Femur (tissue), 1 donor: ENCODE measurements around the gene PRKCE.

Source experiments
- DNase-seq: peaks from one replicate; pipeline ENCODE4 v3.0.0-alpha.2; 2017

The PRKCE gene

DNA sequence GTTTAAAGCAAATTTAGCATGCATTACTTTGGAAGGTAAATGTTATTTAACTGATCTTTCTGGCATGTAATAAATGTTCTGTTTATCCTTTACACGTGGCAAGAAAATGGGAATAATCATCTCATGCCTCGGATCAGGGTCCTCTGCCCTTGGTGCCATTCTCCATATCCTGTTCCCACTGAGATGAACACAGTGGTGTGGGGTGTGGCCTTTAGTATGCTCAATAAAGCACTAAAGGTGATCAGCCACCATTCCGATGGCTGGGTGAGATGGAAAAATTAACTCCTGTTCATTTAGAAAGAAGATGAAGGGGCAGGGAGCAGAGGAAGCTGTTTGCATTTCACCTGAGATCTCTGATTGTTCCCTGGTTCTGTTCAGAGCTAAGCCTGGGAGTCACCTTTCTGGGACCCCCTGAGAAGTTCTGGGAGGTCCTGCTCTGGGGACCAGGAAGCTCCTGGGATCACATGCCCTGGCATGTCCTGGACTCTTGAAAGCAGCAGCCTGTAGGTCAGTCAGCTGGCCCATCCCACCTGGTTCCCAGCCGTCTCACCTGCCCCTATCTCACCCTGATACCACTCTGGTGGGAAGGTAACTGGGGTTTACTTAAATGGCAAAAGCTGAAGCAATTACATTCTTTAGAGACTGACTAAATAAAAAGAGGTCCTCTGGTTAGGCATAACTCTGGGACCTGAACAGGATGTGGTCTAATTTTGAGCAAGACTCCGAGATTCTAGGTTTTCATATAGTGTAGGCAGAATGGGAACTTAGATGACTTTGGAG is 356.8 kb downstream of the PRKCE start:
- no peak for DNase-seq

DNA sequence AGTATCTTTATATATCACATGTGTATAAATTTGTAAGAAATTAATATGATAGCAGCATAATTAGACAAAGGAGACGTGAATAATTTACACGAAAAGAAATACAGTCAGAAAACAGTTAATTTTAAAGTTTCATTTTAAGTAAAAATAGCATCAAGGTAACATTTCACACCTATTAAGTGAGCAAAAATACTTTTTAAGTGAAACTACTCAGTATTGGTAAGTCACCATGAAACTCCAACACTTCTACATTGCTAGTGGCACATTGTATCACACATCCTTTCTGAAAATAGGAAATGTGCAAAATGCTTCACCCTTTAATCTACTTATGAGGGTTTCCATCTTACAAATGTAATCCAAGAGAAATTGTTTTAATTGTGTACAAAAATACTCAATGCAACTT is 357.8 kb downstream of the PRKCE start:
- no peak for DNase-seq

DNA sequence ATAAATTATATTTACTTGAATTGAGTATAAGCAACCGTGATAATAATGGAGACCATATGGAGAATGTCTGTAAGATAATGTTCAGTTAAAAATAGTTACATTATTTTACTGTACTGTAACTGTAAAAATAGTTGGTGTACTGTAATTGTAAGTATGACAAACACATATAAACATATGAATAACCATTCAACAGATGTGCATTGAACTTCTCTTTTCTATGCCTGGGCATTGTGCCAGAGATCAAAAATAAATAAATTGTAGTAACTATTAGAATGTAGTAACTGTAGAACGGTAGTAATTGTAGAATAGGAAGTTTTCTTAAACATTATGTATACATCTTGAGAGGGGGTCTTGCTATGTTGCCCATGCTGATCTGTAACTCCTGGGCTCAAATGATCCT is 358.3 kb downstream of the PRKCE start:
- DNase-seq = no peak

DNA sequence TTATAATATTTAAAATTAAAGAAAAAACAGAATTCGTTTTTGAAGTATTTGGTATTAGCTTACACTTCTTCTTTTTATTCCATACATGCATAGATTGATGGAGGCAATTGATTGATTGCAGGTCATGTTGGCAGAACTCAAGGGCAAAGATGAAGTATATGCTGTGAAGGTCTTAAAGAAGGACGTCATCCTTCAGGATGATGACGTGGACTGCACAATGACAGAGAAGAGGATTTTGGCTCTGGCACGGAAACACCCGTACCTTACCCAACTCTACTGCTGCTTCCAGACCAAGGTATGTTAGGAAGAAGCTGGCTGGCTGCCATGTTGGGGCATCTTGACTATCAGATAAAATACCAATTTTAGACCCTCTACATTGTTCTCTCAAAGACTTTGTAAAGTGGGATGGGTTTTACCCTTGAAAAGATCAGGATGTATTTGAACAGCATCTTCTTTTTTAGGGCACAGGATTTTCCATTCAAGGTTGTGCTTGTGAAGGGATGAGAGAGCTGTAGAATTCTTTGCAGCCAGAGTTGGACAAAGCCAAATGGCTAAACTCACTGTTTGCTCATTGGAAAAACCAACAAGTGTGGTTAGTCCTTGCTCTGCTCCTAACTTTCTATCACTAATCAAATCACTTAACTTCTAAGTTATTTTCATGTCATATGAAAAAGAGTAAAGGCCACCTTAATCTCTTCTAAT is 358.9 kb downstream of the PRKCE start:
- no peak for DNase-seq

DNA sequence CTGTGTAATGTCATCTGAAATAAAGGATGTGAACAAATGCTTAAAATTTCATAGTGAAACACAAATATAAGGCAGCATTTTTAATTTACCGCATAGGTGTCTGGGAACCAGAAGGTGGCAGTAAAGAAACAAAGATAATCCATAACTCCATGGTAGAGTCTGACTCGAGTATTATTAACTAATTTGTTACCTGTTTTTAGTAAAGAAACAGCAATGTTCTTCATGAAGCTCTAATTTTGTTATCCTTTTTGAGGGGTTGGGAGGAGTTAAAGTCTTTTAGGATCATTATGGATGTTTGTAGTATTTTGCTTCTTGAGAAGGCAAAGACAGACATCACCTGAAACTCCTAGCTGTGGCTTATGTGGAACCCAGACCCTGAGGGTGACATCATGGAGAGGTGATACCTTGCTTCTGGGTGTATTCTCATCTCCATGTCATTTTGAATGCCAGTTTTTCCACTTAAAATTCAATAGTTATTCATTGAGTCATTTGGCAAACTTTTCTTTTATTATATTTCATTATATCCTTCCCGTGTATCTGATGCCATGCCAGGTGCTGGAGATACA is 359.5 kb downstream of the PRKCE start:
- no peak for DNase-seq

DNA sequence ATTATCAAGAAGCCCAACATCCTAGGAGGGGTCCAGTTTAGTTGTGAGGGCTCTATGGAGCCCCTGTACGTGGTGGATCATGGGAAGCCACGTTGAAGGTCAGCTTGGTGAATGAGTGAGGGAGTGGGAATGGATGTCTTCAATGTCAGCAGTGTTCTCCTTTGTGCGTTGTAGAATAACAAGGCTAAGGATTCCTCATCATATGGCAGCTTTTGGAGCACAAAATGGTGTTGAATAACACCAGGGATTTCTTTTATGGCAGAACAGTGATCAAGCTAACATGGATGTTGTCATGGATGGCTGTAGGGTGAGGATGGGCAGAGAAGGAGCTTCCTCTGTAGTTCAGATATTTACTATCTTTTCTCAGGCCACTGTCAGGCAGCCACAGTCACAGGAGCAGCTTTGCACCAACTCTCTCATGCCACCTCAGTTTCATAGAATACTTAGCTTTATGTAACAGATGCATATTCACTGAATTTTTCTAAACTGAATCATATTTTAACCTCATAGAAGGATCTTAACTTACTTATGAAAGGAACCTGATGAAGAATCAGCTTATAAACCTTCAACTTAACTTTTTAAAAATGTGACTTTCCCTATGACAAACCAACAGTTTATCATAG is 361.3 kb downstream of the PRKCE start:
- DNase-seq = no peak

DNA sequence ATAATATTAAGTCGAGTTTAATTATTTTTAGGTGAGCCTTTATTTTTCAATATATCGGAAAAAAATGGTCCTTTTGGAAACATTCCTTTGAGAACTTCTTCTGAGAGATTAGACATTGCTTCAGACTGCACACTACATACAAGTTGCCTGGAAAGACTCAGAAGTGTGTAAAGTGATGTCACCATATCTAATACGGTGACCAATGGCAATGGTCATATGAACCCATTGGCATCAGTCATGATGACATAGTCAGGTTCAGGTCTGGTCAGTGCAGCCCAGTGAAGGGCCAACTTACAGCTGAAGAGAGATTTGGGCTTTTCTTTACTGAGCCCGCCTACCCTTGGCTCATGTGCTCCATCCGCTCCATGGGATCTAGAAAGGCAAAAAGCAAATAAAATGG is 362.3 kb downstream of the PRKCE start:
- DNase-seq = no peak

DNA sequence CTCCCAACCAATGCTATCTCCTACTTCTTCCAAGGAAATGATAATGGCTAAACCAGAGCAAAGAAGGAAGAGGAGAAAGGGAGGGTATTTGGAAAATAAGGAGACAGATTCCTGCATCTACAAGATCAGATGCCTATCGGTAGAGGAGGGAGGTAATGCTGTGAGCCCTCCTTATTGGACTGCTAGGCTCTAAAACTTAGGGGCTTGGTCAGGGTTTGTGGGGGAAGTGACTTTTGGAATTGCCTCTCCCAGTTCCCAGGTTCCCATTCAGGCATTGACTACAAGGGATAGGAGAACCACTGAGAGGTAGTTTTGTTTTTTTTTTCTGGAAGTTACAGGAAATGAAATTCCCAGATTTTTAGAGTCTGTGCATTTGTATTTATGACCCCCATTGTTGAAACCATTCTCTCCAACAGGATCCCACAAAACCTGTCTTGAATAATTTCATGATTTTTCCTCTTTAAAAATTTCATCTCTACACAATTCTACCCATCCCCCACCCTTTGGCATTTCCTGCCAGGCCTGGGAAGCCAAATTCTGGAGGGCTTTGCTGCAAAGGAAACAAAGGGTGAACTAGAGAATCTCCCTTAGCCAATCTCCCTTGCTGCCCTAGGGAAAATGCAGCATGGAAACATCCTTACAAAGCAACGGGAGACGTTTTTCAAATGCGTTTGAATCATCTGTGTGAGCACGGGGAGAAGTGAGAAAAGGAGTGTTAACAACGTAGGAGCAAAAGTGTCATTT is 363.6 kb downstream of the PRKCE start:
- no peak for DNase-seq

DNA sequence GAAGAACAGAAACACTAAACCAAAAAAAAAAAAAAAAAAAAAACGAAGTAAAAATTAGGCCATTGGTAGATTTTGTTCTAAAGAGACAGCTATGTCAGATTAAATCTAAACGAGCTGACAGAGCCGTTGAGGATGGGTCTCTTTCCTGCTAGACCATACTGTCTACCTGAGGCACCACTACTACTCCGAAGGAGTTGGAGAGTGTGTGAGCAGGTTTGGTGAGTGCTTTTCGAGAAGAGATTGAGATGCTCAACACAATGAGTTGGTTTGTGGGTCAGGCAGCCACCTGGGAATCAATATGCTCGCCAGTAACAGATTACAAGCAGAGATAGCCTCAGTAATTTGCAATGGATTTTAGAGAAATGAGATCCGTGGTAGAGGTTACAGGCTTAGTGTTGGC is 364.2 kb downstream of the PRKCE start:
- no peak for DNase-seq

DNA sequence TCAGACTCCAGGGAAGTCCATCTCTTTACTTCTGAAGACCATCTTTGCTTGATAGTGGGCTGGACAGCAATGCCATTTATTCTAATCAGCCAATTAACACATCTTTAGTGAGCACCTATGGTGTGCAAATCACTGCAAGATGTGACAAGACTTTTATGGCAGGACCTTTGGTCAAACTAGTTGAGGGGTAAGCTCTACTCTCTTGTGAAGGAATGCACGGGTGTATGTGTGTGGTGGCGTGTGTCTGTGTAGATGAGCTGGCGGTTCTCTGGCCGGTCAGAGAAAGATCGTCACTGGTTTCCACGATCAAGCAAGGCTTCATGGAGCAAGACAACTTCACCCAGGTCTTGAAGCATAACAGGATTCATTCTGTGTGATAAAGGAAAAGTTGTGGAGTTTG is 364.6 kb downstream of the PRKCE start:
- DNase-seq = no peak

DNA sequence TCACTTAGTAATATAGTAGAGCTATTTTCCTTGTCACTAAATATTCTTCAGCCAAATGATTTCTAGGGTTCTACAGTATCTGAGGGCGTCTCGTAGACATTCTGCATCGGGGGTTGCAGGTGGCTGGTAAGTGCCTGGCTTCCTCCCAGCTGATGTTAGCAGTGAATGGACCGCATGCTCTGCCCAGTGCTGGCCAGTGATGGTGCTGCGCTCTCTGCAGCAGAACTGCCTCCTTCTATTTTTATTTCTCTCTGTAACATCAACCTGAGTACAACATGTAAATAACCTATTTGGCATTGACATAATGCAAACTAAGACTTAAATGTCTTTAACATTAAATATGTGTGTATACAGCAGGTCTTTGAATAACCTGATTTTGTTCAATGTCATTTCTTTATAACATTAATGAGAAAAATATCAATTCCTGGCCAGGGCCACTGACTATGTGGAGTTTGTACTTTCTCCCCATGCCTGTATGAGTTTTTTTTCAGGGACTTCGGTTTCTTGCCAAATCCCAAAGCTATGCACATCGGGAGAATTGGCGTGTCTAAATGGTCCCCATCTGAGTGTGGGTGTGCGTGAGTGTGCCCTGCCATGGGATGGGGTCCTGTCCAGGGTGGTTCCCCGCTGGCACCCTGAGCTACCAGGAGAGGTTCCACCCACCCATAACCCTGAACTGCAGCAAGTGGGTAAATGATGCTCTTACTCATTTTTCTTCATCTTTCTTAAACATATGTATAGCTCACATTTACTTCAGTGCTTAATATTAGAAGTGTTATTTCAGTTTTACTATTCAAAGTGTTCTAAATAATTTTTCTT is 367.5 kb downstream of the PRKCE start:
- DNase-seq = no peak

DNA sequence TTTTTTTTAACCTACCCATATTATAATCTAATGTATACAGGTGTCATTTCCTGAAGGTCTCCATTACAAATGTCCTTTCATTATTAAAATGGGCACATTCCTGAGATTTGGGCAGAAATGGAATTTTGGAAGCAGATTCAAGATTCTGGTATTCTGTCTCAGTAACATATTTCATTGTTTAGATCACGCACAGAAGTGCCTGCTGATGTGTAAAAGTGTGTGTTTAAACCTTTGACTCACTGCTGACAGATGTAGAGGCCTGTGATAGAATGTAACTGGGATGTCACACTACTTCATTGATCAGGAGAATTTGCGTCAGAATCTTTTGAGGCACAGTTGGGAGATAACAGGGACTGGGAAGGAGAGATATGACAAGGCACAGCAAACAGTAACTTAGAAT is 368.9 kb downstream of the PRKCE start:
- DNase-seq = no peak

DNA sequence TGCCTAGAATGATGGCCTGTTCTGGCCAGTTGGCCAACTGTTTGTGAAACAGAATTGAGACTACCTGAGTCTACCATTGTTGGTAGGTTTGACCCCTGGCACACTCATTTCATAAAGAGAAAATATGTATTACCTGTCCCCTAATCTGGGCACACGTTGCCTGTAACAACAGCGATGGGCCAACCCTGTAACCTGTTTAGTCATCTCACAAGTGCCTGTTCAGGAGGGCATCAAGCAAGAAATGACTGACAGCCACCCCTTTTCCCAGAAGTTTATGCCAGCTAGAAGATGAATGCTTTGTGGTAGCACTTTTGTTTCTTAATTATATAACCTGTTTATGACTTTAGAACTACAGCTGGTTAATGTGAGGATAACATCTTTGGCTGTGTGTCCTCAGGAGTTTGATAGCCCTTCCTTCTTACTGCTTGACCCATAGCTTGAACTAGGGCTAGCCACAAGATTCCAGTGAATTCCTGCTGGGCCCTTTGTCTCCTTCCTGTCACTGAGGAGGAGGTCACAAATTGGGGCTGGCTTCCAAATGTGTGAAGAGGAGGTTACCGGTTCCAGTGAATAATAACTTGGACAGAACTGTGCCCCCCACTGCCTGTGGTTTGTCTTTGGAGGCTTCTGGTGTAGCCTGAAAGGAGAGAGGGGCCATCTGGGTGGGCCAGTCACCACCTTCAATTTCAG is 371.8 kb downstream of the PRKCE start:
- DNase-seq = no peak

DNA sequence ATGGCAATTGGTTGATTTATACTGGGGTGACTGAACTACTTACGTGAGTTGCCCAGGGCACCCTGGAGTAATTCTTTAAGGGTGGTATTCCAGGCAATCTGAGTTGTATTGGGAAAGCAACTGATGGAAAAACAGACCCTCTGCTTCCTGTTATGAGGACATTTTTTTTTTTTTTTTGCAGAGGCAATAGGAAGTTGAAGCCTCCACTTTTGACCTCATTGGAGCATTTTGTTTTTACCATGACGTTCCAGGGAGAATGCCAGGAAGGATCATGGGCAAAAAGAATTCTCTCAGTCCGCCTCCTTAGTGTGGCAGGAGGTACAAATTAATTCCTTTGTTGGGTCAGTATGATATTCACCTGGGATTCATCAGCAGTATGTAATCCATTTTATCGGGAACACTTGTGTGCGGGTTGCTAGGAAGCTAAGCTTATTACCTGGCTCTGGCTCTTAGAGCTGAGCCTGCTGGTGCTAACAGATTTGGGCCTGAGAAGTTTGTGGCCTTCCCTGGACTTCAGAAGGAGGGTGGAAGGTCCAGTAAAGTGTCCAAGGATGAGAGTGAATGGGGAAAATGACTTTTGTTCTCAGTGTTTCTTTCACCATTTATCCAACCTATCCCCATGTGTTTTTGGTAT is 372.8 kb downstream of the PRKCE start:
- no peak for DNase-seq

DNA sequence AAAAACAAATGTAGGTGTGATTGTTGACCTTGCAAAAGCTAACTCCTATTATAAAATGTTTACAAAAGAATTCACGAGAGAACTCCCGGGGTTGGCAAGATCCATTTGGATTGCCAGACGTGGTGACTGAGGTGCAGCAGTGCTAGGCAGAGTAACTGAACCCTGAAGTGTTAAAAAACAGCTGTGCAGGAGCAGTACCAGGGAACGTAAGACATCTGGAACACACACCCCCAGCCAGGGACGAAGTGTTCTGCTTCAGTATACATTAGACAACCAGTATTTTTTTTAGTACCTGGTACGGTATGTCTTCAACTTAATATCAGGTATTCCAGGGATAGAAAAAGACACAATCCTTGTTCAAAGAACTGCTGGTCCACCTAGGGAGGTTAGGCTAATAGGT is 373.6 kb downstream of the PRKCE start:
- DNase-seq = no peak

DNA sequence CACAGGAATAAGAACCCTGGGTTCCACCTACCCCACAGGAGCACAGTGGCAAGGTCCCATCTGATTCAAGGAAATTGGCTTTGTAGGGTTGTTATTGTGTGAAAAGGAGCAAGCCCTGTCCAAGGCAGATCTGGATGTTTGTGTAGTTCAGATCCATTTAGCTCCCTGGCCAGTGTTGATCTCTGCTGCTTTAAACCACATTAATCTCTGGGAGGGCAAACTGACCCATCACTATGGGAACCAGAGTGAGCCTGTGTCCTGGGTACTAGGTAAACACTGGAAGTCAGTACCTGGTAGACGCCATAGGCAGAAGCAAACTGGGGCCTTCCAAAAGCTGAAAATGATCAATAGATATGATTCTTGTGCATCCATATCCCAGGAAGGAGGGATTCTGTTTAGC is 374.2 kb downstream of the PRKCE start:
- DNase-seq = no peak

DNA sequence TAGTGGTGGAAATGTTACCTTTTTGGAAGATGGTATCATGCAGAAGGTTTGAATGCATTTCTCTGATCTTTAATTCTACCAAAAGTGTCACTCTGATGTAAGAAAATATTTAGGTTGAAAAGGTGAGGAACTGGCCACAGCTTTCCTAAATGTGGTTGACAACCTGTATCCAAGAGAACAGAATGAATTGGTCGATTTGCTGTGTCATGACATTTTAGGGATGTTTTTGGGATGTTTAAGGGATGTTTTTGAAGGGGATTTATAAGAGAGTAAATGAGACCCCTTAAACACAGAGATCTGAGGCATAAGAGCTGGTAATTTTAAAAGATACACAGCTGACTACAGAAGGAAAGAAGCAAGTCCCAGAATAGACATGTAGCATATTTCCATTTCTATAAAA is 375.0 kb downstream of the PRKCE start:
- no peak for DNase-seq

DNA sequence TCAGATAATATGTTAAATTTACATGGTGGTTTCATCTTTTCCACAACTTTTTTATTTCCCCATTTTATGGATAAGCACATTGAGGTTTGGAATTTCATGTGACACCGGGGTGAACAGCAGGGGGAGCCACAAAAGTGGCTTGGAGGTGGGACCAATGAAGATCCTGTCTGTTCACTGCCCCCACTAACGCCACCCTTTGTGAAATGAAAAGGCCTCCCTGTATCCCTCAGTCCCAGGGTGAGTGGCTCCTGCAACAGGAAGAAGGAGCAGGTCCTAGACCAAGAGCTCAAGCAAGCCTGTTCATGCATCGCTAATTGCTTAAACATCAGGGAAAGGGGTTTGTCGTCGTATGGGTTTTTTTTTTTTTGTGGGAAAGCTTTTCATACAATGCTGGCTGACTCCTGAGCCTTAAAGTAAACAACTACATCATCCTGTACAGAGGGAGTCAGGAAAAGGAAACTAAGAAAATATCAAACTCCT is 377.9 kb downstream of the PRKCE start:
- DNase-seq = peak; percentile 15

DNA sequence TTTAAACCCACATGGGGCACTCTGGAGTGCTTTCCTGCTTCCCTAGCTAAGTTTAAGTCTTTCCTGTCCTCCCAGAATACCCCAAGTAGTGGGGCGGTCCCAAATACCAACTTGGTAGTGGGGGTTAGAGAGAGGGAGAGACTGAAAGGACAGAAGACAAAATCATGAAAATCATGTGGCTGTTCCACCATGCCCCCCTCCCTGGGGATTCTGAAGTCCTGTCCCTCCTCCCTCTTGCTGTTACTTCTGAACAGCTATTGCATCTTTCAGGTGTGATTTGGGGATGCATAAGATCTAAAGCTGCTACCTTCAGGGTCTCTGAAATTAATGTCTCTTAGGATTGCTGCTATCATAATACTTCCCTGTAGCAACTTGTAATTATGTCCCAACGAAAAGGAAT is 378.9 kb downstream of the PRKCE start:
- DNase-seq = no peak

DNA sequence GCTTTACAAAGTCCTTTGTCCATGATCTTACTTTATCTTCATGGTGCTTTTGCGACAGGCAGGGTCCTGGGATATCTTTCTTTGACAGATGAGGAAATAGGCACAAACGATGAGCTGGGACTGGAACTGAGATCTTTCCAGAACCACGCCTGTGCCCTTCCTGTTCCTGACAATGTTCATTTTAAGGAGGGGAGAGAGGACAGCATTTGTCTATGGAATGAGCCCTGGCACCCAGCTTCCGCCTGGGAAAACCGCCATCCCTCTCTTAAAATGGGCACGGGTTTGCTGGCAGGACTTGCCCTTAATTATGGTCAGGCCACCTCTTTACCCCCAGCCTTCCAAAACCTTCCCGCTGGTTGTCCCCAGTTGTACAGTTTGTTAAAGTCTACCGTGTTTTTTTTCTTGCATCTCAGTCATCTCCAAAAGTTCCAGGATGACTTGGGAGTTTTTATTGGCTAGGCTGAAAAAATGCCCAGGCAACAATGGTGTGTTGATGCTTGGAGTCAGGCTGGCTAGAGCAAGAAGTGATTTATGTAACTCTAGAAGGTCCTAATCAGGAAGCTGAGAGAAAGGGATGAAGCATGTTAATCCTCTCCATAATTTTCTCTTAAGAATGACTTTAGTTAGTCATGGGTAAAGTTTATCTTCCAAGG is 380.8 kb downstream of the PRKCE start:
- no peak for DNase-seq
